ENCODE data around the gene COX6A1. TPM values are rescaled to one million over a fixed set of nuclear protein-coding genes. Genes with fewer than 3 reads are reported as not detected.

The COX6A1 gene
- total and polyA plus RNA-seq, 4 donors: 338 to 910 (median 536) TPM

DNA sequence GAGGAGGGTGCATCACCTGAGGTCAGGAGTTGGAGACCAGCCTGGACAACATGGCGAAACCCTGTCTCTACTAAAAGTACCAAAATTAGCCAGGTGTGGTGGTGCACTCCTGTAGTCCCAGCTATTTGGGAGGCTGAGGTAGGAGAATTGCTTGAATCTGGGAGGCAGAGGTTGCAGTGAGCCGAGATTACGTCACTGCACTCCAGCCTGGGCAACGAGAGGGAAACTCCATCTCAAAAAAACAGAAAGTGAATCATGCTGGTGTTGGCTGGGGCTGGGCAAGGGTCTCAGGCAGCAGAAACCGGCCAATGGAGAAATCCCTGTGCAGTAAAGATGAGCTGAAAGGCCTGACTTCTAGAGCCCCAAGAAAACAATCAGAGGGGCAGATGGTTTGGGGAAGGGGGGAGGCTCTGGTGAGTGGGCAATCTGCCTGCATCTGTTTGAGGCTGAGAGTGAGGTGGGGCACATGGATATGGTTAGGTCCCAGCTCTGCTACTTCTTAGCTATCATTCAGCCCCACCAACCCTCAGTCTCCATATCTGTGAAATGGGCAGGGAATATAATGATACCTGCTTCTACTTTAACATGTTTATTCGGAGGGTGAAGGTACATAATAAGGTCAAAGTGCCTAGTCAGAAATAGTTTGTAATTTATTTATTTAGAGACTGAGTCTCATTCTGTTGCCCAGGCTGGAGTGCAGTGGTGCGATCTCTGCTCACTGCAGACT, 21.3 kb upstream of the COX6A1 start:
- 78% methylated on average over 7 of the region's 7 CpGs for WGBS
- H3K4me1 ChIP-seq (ENCODE audit: control insufficient read depth in 4 of 4, insufficient read depth in 4 of 4, low read length in 3 of 4): no peaks in the 10 kb centered on the region
- no peak for DNase-seq (ENCODE audit: low spot score)
- TF ChIP-seq TAF1 (conservative IDR thresholded peaks at IDR 0.05): no peak
- TF ChIP-seq, protein P1, sequence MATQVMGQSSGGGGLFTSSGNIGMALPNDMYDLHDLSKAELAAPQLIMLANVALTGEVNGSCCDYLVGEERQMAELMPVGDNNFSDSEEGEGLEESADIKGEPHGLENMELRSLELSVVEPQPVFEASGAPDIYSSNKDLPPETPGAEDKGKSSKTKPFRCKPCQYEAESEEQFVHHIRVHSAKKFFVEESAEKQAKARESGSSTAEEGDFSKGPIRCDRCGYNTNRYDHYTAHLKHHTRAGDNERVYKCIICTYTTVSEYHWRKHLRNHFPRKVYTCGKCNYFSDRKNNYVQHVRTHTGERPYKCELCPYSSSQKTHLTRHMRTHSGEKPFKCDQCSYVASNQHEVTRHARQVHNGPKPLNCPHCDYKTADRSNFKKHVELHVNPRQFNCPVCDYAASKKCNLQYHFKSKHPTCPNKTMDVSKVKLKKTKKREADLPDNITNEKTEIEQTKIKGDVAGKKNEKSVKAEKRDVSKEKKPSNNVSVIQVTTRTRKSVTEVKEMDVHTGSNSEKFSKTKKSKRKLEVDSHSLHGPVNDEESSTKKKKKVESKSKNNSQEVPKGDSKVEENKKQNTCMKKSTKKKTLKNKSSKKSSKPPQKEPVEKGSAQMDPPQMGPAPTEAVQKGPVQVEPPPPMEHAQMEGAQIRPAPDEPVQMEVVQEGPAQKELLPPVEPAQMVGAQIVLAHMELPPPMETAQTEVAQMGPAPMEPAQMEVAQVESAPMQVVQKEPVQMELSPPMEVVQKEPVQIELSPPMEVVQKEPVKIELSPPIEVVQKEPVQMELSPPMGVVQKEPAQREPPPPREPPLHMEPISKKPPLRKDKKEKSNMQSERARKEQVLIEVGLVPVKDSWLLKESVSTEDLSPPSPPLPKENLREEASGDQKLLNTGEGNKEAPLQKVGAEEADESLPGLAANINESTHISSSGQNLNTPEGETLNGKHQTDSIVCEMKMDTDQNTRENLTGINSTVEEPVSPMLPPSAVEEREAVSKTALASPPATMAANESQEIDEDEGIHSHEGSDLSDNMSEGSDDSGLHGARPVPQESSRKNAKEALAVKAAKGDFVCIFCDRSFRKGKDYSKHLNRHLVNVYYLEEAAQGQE (IDR thresholded peaks at IDR 0.05): no peak
- TF ChIP-seq YY1 (IDR thresholded peaks at IDR 0.05): no peak
- no peak for TF ChIP-seq FOXA2 (IDR thresholded peaks at IDR 0.05)
- no peak for TF ChIP-seq GABPA (IDR thresholded peaks at IDR 0.05 in 1 of 2, conservative IDR thresholded peaks at IDR 0.05 in 1 of 2)
- TF ChIP-seq EGR1 (IDR thresholded peaks at IDR 0.05; ENCODE audit: low read depth in 2 of 2): no peak
- TF ChIP-seq JUND (IDR thresholded peaks at IDR 0.05): no peak
- TF ChIP-seq, protein P2, sequence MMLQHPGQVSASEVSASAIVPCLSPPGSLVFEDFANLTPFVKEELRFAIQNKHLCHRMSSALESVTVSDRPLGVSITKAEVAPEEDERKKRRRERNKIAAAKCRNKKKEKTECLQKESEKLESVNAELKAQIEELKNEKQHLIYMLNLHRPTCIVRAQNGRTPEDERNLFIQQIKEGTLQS (IDR thresholded peaks at IDR 0.05): no peak
- TF ChIP-seq, protein P3, sequence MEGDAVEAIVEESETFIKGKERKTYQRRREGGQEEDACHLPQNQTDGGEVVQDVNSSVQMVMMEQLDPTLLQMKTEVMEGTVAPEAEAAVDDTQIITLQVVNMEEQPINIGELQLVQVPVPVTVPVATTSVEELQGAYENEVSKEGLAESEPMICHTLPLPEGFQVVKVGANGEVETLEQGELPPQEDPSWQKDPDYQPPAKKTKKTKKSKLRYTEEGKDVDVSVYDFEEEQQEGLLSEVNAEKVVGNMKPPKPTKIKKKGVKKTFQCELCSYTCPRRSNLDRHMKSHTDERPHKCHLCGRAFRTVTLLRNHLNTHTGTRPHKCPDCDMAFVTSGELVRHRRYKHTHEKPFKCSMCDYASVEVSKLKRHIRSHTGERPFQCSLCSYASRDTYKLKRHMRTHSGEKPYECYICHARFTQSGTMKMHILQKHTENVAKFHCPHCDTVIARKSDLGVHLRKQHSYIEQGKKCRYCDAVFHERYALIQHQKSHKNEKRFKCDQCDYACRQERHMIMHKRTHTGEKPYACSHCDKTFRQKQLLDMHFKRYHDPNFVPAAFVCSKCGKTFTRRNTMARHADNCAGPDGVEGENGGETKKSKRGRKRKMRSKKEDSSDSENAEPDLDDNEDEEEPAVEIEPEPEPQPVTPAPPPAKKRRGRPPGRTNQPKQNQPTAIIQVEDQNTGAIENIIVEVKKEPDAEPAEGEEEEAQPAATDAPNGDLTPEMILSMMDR (IDR thresholded peaks at IDR 0.05; ENCODE audit: low read depth, low read length, missing input control): no peak
- TF ChIP-seq, protein P4, sequence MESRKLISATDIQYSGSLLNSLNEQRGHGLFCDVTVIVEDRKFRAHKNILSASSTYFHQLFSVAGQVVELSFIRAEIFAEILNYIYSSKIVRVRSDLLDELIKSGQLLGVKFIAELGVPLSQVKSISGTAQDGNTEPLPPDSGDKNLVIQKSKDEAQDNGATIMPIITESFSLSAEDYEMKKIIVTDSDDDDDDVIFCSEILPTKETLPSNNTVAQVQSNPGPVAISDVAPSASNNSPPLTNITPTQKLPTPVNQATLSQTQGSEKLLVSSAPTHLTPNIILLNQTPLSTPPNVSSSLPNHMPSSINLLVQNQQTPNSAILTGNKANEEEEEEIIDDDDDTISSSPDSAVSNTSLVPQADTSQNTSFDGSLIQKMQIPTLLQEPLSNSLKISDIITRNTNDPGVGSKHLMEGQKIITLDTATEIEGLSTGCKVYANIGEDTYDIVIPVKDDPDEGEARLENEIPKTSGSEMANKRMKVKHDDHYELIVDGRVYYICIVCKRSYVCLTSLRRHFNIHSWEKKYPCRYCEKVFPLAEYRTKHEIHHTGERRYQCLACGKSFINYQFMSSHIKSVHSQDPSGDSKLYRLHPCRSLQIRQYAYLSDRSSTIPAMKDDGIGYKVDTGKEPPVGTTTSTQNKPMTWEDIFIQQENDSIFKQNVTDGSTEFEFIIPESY (IDR thresholded peaks at IDR 0.05): no peak
- TF ChIP-seq, protein P5, sequence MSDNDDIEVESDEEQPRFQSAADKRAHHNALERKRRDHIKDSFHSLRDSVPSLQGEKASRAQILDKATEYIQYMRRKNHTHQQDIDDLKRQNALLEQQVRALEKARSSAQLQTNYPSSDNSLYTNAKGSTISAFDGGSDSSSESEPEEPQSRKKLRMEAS (IDR thresholded peaks at IDR 0.05): no peak
- no peak for TF ChIP-seq RXRA (IDR thresholded peaks at IDR 0.05)
- no peak for TF ChIP-seq NR2F2 (IDR thresholded peaks at IDR 0.05)
- TF ChIP-seq FOXA1 (IDR thresholded peaks at IDR 0.05): no peak
- no peak for TF ChIP-seq SP1 (IDR thresholded peaks at IDR 0.05)
- TF ChIP-seq RAD21 (IDR thresholded peaks at IDR 0.05): no peak
- TF ChIP-seq HNF4G (IDR thresholded peaks at IDR 0.05): no peak
- TF ChIP-seq HNF4A (conservative IDR thresholded peaks at IDR 0.05): no peak
- H3K9ac ChIP-seq (ENCODE audit: low read depth in 1 of 2, low read length in 2 of 2): no peak overlapping the region
- no peak overlapping the region for H3K4me3 ChIP-seq (ENCODE audit: low read depth in 1 of 3, low read length in 3 of 3)
- H3K27me3 ChIP-seq (ENCODE audit: control insufficient read depth in 4 of 4, insufficient read depth in 4 of 4, low read length in 3 of 4): no peaks in the 10 kb centered on the region
- H3K9me3 ChIP-seq (ENCODE audit: control insufficient read depth in 4 of 4, low read length in 3 of 4): no peaks in the 10 kb centered on the region
- H3K36me3 ChIP-seq (ENCODE audit: control insufficient read depth in 4 of 4, insufficient read depth in 3 of 4, low read depth in 1 of 4, low read length in 3 of 4): no peaks in the 10 kb centered on the region
- H3K27ac ChIP-seq (ENCODE audit: low read depth in 1 of 2, low read length in 2 of 2): no peak overlapping the region

All from liver (tissue), 9 donors.